Measurements from ENCODE around the gene NINJ2.

Gene NINJ2

GRCh38 chr12:524167-524951 is 138.9 kb downstream of the NINJ2 start:
- no peak for FAIRE-seq

DNA sequence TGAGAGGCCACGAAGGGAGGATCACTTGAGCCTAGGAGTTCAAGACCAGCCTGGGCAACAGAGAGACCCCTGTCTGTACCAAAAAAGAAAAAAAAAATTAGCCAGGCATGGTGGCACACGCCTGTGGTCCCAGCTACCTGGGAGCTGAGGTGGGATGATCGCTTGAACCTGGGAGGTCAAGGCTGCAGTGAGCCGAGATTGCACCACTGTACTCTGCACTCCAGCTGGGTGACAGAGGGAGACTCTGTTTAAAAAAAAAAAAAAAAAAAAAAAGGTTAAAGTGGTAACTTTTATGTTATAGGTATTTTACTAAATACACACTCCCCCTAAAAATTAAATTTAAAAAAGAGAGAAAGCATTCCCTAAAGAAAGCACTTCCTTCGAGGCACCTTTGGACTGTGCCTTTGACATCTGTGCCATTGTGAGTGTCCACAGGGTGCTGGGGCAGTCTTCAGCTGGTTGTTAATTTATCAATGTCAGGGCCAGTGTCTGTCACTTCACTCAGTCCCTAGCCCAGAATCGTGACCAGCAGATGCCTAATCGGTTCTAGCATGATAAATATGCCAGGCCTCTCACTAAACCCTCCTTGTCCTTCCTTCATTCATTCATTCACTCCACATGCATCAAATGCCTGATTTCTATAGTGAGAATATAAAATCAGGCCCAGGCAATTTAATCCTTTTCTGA is 140.4 kb downstream of the NINJ2 start:
- FAIRE-seq, result no peak

DNA sequence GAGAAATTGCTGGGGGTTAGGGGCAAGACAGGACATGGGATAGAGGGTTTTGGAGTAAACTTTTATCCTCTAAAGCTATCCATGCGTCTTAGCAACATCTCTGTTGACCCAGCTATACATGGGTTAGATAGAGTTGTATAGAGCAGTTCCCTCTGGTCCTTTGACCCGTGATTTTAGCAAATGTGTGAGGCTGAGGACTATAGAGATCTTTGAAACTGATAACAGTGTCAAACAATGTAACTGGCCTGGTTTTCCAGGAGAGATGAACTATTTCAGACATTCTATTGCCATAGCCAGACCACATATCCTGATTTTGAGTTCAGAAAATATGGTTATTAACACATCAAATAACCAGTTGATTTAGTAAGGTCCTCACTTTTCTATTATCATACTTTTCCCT is 143.1 kb downstream of the NINJ2 start:
- FAIRE-seq, result no peak

DNA sequence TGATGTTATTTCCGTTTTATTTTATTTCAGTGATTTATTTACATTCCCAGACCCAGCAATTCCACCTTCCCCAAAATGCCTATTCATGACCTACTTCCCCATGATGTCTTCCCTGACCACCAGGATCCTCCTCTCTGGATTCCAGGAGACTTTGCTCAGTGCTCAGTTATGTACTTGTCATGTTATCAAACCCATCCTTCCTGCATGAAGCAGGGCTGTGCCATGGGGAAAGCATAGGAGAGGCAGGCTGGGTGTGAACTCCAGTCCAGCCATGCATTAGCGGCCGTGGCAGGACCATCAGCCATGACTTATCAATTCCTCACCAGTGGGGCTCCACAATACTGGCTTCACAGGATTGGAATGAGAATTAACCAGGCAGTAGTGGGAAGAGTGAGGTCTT is 145.7 kb downstream of the NINJ2 start:
- FAIRE-seq, result no peak
